Hematopoietic multipotent progenitor cell treated with erythropoietin and hydrocortisone succinate and interleukin-3 and kit ligand, for 4 days (in vitro differentiated cells): Measurements from ENCODE around the gene C1orf35.

Experiments used
- DNase-seq: peaks from one replicate; pipeline ENCODE4 v3.0.0-alpha.2; 2015

The C1orf35 gene

GRCh38 chr1:228062085-228062791 is 40.9 kb downstream of the C1orf35 start:
- no peak for DNase-seq

- no peak for DNase-seq
Observed at GRCh38 chr1:228061411-228062084, 41.6 kb downstream of the C1orf35 start.

GRCh38 chr1:228060458-228061190 is 42.5 kb downstream of the C1orf35 start:
- no peak for DNase-seq

GRCh38 chr1:228059634-228060457 is 43.3 kb downstream of the C1orf35 start:
- peak; percentile 62 for DNase-seq

GRCh38 chr1:228058949-228059633 is 44.0 kb downstream of the C1orf35 start:
- no peak for DNase-seq

- DNase-seq = no peak
Observed at GRCh38 chr1:228058172-228058948, 44.8 kb downstream of the C1orf35 start.
